K562 (cell line): ENCODE measurements around the gene GCC1.

ENCODE experiments used
- KLF16 ChIP-seq: IDR thresholded peaks from 2 replicates; pipeline ENCODE4 v1.6.1; 2016; ENCODE audit warnings: antibody characterized with exemption
- RFX5 ChIP-seq: IDR thresholded peaks from 2 replicates; pipeline ENCODE4 v1.6.1; 2011; ENCODE audit warnings: low read depth, mild to moderate bottlenecking, improper control_type of control experiment, low read length
- ZNF324 ChIP-seq: fragments of 250-450 bp; sonication (Bioruptor Pico); IDR thresholded peaks from 2 replicates; pipeline ENCODE4 v1.4.0; 2020; ENCODE audit warnings: mild to moderate bottlenecking
- TF ChIP-seq, protein P1 (sequence below), 3 experiments: IDR thresholded peaks in 2 of 3; conservative IDR thresholded peaks in 1 of 3; 2 replicates each; pipeline ENCODE4 v1.5.1; 2011 to 2012; ENCODE audit warnings: low read length in 3 of 3, mild to moderate bottlenecking in 3 of 3, control low read depth in 2 of 3, improper control_type of control experiment in 1 of 3, inconsistent platforms in 1 of 3, low read depth in 1 of 3, mixed read lengths in 1 of 3, moderate library complexity in 1 of 3; ENCODE audit not compliant: insufficient read depth in 2 of 3

DNA sequence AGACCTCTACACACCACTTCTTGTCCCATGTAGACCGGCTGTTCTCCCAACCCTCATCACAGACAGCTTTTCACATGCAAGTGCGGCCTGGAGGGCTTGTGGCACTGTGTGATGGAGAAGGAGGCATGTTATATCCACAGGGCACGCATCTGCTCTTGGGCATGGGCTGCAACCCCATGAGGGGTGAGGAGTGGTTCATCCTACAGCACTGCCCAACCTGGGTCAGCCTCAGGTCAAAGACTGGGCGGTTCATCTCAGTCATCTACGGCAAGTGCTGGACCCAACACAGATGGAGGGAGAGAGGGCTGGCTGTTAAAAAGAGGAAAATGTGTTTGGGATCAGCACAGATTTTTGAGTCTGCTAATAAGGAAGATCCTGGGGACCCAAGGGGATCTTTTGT is 10.3 kb upstream of the GCC1 start:
- TF ChIP-seq, protein P1, sequence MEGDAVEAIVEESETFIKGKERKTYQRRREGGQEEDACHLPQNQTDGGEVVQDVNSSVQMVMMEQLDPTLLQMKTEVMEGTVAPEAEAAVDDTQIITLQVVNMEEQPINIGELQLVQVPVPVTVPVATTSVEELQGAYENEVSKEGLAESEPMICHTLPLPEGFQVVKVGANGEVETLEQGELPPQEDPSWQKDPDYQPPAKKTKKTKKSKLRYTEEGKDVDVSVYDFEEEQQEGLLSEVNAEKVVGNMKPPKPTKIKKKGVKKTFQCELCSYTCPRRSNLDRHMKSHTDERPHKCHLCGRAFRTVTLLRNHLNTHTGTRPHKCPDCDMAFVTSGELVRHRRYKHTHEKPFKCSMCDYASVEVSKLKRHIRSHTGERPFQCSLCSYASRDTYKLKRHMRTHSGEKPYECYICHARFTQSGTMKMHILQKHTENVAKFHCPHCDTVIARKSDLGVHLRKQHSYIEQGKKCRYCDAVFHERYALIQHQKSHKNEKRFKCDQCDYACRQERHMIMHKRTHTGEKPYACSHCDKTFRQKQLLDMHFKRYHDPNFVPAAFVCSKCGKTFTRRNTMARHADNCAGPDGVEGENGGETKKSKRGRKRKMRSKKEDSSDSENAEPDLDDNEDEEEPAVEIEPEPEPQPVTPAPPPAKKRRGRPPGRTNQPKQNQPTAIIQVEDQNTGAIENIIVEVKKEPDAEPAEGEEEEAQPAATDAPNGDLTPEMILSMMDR (IDR thresholded peaks at IDR 0.05 in 2 of 3, conservative IDR thresholded peaks at IDR 0.05 in 1 of 3; ENCODE audit: insufficient read depth in 2 of 3, low read depth in 1 of 3, low read length in 3 of 3), result no peak
- TF ChIP-seq RFX5, result no peak
- no peak for TF ChIP-seq KLF16
- no peak for TF ChIP-seq ZNF324 (CRISPR knock-in tag)
